A375 (cell line): ENCODE data around the gene ZNF836. TPM values are rescaled to one million over a fixed set of nuclear protein-coding genes. Genes with fewer than 3 reads are reported as not detected.

Experiments used
- small RNA-seq: library from RNA; depleted of rRNA; stranded (forward); fragments of <200 nt; gene quantifications from one replicate; pipeline ENCODE3, GENCODE V24; 2014
- total RNA-seq: library from RNA; depleted of rRNA; stranded (reverse); fragments of >200 nt; shearing (Covaris generic); gene quantifications from 2 replicates; pipeline ENCODE4 v1.2.3, GENCODE V29; 2014; rRNA removed

The ZNF836 gene
- 0.45 and 1.9 TPM in 2 replicates for total RNA-seq

GRCh38 chr19:52171321-52172169, at the start of gene ZNF836:
ZNF836 (minus strand) TSS chr19:52171621; CDS start chr19:52168072, 3,549 bp downstream.

GRCh38 chr19:52189735-52190486, 18.5 kb upstream of the ZNF836 start, which contains the start of gene PPP2R1A:
PPP2R1A (plus strand) TSS chr19:52190052; CDS start chr19:52190097, 45 bp downstream.

GRCh38 chr19:52139252-52140031, 32.0 kb downstream of the ZNF836 start, which contains the start of gene ZNF616:
ZNF616 (minus strand) TSS chr19:52139938; CDS start chr19:52130512, 9,426 bp downstream.

Small RNA genes within 50 kb of the gene (small RNA-seq; reads per million reads assigned to genes)
- gene RPL37P23 = not detected

Other genes starting within 250 kb of the ZNF836 start
- 1.5 and 1.7 TPM in 2 replicates for gene ZNF613, start 244.1 kb downstream of the ZNF836 start, total RNA-seq
- 4.8 and 6.7 TPM in 2 replicates for gene ZNF350, start 184.8 kb downstream of the ZNF836 start, total RNA-seq
- gene ZNF615, start 163.4 kb downstream of the ZNF836 start, total RNA-seq = 8.3 and 9.7 TPM in 2 replicates
- gene ZNF614, start 143.2 kb downstream of the ZNF836 start, total RNA-seq = 6.8 and 7.1 TPM in 2 replicates
- gene ZNF432, start 122.8 kb downstream of the ZNF836 start, total RNA-seq = 5.6 and 6.3 TPM in 2 replicates
- 5.7 and 10.1 TPM in 2 replicates for gene ZNF841, start 75.9 kb downstream of the ZNF836 start, total RNA-seq
- gene ZNF616, start 31.7 kb downstream of the ZNF836 start, total RNA-seq = 1.5 TPM in 2 replicates
- gene PPP2R1A, start 18.4 kb upstream of the ZNF836 start, total RNA-seq = 171 and 177 TPM in 2 replicates
- 9.8 and 10.3 TPM in 2 replicates for gene ZNF766, start 98.0 kb upstream of the ZNF836 start, total RNA-seq
- 5.5 and 6.3 TPM in 2 replicates for gene ZNF480, start 125.5 kb upstream of the ZNF836 start, total RNA-seq
- not detected in 2 replicates for gene ZNF610, start 164.6 kb upstream of the ZNF836 start, total RNA-seq
- 12.2 and 19.0 TPM in 2 replicates for gene ZNF880, start 198.3 kb upstream of the ZNF836 start, total RNA-seq
- gene ZNF528, start 226.2 kb upstream of the ZNF836 start, total RNA-seq = 9.3 and 15.6 TPM in 2 replicates